GM18511 (cell line): ENCODE results near the gene VIPR1.

Experiments
- ATAC-seq: cut with Tn5 transposase; IDR thresholded peaks from one replicate; pipeline ENCODE4 v1.9.1; 2021; ENCODE audit warnings: mild to moderate bottlenecking, moderate library complexity; ENCODE audit not compliant: unreplicated experiment

Gene VIPR1

GRCh38 chr3:42502429-42503250 lies at the start of gene VIPR1:
VIPR1 (plus strand) TSS chr3:42502643; CDS start chr3:42502736, 93 bp downstream.
- ATAC-seq, result peak; percentile 99

GRCh38 chr3:42456211-42456610 lies 46.2 kb upstream of the VIPR1 start:
- ATAC-seq, result no peak

- no peak for ATAC-seq
These were observed 43.3 kb upstream of the VIPR1 start for GRCh38 chr3:42459151-42459550.

GRCh38 chr3:42461762-42462161 lies 40.7 kb upstream of the VIPR1 start:
- no peak for ATAC-seq

- ATAC-seq, result no peak
These were observed 39.4 kb upstream of the VIPR1 start for GRCh38 chr3:42463093-42463492.

- ATAC-seq, result no peak
These were observed 34.3 kb upstream of the VIPR1 start for GRCh38 chr3:42468111-42468510.

GRCh38 chr3:42472555-42472954 lies 29.9 kb upstream of the VIPR1 start:
- no peak for ATAC-seq

GRCh38 chr3:42473083-42473932 lies 29.1 kb upstream of the VIPR1 start:
- no peak for ATAC-seq

GRCh38 chr3:42476225-42477125 lies 26.0 kb upstream of the VIPR1 start:
- no peak for ATAC-seq

GRCh38 chr3:42477696-42478095 lies 24.7 kb upstream of the VIPR1 start:
- no peak for ATAC-seq

- ATAC-seq, result no peak
These were observed 23.6 kb upstream of the VIPR1 start for GRCh38 chr3:42478830-42479229.

- no peak for ATAC-seq
These were observed 15.5 kb upstream of the VIPR1 start for GRCh38 chr3:42486814-42487565.

- no peak for ATAC-seq
These were observed 13.8 kb upstream of the VIPR1 start for GRCh38 chr3:42488687-42489086.

- ATAC-seq, result no peak
These were observed 13.1 kb upstream of the VIPR1 start for GRCh38 chr3:42489116-42489936.

- ATAC-seq, result peak; percentile 26
These were observed 12.6 kb upstream of the VIPR1 start for GRCh38 chr3:42489937-42490227.

GRCh38 chr3:42490243-42490642 lies 12.2 kb upstream of the VIPR1 start:
- ATAC-seq, result peak; percentile 99

- no peak for ATAC-seq
These were observed 10.4 kb upstream of the VIPR1 start for GRCh38 chr3:42491881-42492507.

GRCh38 chr3:42492508-42493080 lies 9.8 kb upstream of the VIPR1 start:
- ATAC-seq, result no peak
